Testis (tissue), 3 donors: ENCODE data around the gene GRN. TPM values are rescaled to one million over a fixed set of nuclear protein-coding genes. Genes with fewer than 3 reads are reported as not detected.

ENCODE experiments used
- DNase-seq: peaks from one replicate; pipeline ENCODE4 v3.0.0-alpha.2; 2019
- H3K27ac ChIP-seq, 2 donors: fragments of 200-600 bp; sonication (generic); one replicate each; pipeline ENCODE4 v1.5.1; 2019
- H3K27me3 ChIP-seq: fragments of 200-600 bp; sonication (generic); one replicate; pipeline ENCODE4 v1.5.1; 2019
- H3K36me3 ChIP-seq: fragments of 200-600 bp; sonication (generic); one replicate; pipeline ENCODE4 v1.5.1; 2017; ENCODE audit warnings: low read depth; ENCODE audit errors: missing control alignments
- H3K4me1 ChIP-seq: fragments of 200-600 bp; sonication (generic); one replicate; pipeline ENCODE4 v1.5.1; 2019
- H3K4me3 ChIP-seq, 2 donors: fragments of 200-600 bp; sonication (generic); one replicate each; pipeline ENCODE4 v1.5.1; 2017 to 2019
- H3K9me3 ChIP-seq: fragments of 200-600 bp; sonication (generic); one replicate; pipeline ENCODE4 v1.5.1; 2017
- CTCF ChIP-seq, 3 experiments: fragments of 450-650 bp in 2 of 3; fragments of 200-600 bp in 1 of 3; sonication (generic) in 1 of 3; IDR thresholded peaks; one replicate each; pipeline ENCODE4 v1.5.1; 2016 to 2019; ENCODE audit warnings: antibody characterized with exemption in 3 of 3, mild to moderate bottlenecking in 2 of 3, moderate library complexity in 1 of 3
- POLR2A ChIP-seq: fragments of 450-650 bp; IDR thresholded peaks from one replicate; pipeline ENCODE4 v1.6.1; 2017; ENCODE audit warnings: antibody characterized with exemption, mild to moderate bottlenecking, moderate library complexity
- WGBS, 2 donors: methylation state at CpG; one replicate each; pipeline ENCODE4 v1.1.5; 2018; 5-methylcytosine and 5-hydroxymethylcytosine counted together
- intact Hi-C: fragments of 100-400 bp; cut with DNase I; formaldehyde crosslinking; loops from one replicate; pipeline ENCODE4 v1.15.1; 2023; ENCODE audit warnings: low total_unique reads
- polyA plus RNA-seq: library from polyadenylated mRNA; stranded (reverse); fragments of 350-450 nt; fragmentation: Illumina TruSeq; extraction: RNeasy Lipid Tissue Mini Kit (QIAGEN cat#74804); gene quantifications from one replicate; pipeline ENCODE4 v1.2.3, GENCODE V29; 2014; ENCODE audit warnings: low read depth, low replicate concordance; ENCODE audit not compliant: insufficient read depth
- total RNA-seq, 2 donors: library from RNA; depleted of rRNA; stranded (reverse); fragments of >200 nt; gene quantifications; one replicate each; pipeline ENCODE4 v1.2.3, GENCODE V29; 2016

GRN gene
- total and polyA plus RNA-seq, 3 donors from 2014 or later: 161 to 489 (median 263) TPM

DNA sequence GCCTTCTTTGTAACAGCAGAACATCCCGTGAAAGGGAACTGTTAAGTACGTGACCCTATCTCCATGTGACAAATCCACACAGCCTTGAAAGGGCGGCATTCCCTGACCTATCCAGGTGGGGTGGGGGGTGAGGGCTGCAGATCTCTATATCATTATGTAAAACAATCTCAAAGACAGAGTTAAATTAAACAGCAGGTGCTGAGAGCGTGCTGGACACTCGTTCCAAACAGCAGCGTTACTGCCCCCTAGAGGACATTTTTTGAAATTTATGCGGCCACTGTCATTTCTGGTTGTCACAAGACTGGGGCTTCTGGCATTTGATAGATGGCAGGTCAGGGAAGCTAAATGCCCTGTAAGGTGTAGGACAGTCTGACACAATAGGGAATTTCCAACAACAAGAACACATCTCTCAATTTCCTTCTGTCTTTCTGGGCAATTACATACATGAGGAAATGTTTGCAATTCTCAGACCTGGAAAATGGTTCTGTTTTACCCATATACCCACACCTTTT lies 13.8 kb upstream of the GRN start:
- Histone ChIP-seq H3K27me3 (no peaks in the 10 kb centered on the region), H3K36me3 (no peaks in the 10 kb centered on the region), H3K4me1 (no peaks in the 10 kb centered on the region), H3K27ac (no peak overlapping the region), H3K9me3 (no peaks in the 10 kb centered on the region), H3K4me3 (no peak overlapping the region)
- DNase-seq: peak; percentile 89
- 13 to 17% methylated on average over 7 of the region's 7 CpGs for WGBS, 2 donors
- intact Hi-C loops: no loop called here
- TF ChIP-seq CTCF (IDR thresholded peaks at IDR 0.05): peak; percentile 69 to 92 (median 79)
- TF ChIP-seq POLR2A: no peak

GRCh38 chr17:44333371-44333770 lies 11.7 kb upstream of the GRN start:
- no peaks in the 10 kb centered on the region for H3K36me3 ChIP-seq
- H3K4me3 ChIP-seq: no peak overlapping the region
- intact Hi-C loops: no loop called here
- no peak overlapping the region for H3K27ac ChIP-seq
- WGBS, 2 donors: 68 to 73% methylated on average over 5 of the region's 5 CpGs
- H3K9me3 ChIP-seq: no peaks in the 10 kb centered on the region
- H3K27me3 ChIP-seq: no peaks in the 10 kb centered on the region
- no peaks in the 10 kb centered on the region for H3K4me1 ChIP-seq
- no peak for TF ChIP-seq CTCF (IDR thresholded peaks at IDR 0.05)
- TF ChIP-seq POLR2A: no peak
- DNase-seq: no peak

DNA sequence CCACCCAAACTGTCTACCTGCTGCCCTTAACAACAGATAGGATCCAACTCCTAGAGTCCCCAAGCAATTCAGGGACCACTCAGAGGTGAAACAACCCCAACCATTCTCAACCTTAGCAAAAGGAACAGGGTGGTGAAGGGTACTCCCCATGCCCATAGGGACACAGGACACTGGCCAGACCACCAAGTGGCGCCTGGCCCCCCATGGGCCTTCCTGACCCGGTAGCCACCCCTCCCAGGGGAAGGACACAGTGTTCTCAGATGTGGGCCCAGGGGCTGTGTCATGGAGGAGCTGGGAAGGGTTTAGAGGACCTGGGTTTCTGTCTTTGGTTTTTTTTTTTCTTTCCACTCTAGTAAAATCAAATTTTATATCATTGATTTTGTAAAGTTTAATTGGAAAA lies 10.8 kb upstream of the GRN start:
- 51 to 70% methylated on average over 2 of the region's 2 CpGs for WGBS, 2 donors
- TF ChIP-seq CTCF (IDR thresholded peaks at IDR 0.05) (no peak), POLR2A (no peak)
- H3K4me1 ChIP-seq: no peaks in the 10 kb centered on the region
- H3K27me3 ChIP-seq: no peaks in the 10 kb centered on the region
- H3K4me3 ChIP-seq: no peak overlapping the region
- intact Hi-C loops: no loop called here
- no peaks in the 10 kb centered on the region for H3K9me3 ChIP-seq
- H3K36me3 ChIP-seq: no peaks in the 10 kb centered on the region
- no peak overlapping the region for H3K27ac ChIP-seq
- no peak for DNase-seq

- no peak for TF ChIP-seq CTCF (IDR thresholded peaks at IDR 0.05)
- TF ChIP-seq POLR2A: no peak
- Histone ChIP-seq H3K9me3 (no peaks in the 10 kb centered on the region), H3K27ac (no peak overlapping the region), H3K4me1 (no peaks in the 10 kb centered on the region), H3K36me3 (no peaks in the 10 kb centered on the region), H3K27me3 (no peaks in the 10 kb centered on the region), H3K4me3 (no peak overlapping the region)
- WGBS, 2 donors: 66 to 79% methylated on average over 3 of the region's 3 CpGs
- intact Hi-C loops: no loop called here
- DNase-seq: no peak
These were observed 10.4 kb upstream of the GRN start for GRCh38 chr17:44334727-44335126.

GRCh38 chr17:44335564-44335963 lies 9.5 kb upstream of the GRN start:
- H3K27ac ChIP-seq: no peak overlapping the region
- no peaks in the 10 kb centered on the region for H3K4me1 ChIP-seq
- TF ChIP-seq POLR2A (no peak), CTCF (IDR thresholded peaks at IDR 0.05) (no peak)
- H3K27me3 ChIP-seq: no peaks in the 10 kb centered on the region
- H3K4me3 ChIP-seq: no peak overlapping the region
- DNase-seq: no peak
- WGBS, 2 donors: 54 to 58% methylated on average over 3 of the region's 3 CpGs
- H3K9me3 ChIP-seq: no peaks in the 10 kb centered on the region
- intact Hi-C loops: no loop called here
- no peaks in the 10 kb centered on the region for H3K36me3 ChIP-seq
